GM19463 (cell line): ENCODE results near the gene NKAIN2.

Source experiments
- ATAC-seq: cut with Tn5 transposase; IDR thresholded peaks from one replicate; pipeline ENCODE4 v1.9.1; 2021; ENCODE audit warnings: mild to moderate bottlenecking, moderate library complexity; ENCODE audit not compliant: unreplicated experiment

Gene NKAIN2

DNA sequence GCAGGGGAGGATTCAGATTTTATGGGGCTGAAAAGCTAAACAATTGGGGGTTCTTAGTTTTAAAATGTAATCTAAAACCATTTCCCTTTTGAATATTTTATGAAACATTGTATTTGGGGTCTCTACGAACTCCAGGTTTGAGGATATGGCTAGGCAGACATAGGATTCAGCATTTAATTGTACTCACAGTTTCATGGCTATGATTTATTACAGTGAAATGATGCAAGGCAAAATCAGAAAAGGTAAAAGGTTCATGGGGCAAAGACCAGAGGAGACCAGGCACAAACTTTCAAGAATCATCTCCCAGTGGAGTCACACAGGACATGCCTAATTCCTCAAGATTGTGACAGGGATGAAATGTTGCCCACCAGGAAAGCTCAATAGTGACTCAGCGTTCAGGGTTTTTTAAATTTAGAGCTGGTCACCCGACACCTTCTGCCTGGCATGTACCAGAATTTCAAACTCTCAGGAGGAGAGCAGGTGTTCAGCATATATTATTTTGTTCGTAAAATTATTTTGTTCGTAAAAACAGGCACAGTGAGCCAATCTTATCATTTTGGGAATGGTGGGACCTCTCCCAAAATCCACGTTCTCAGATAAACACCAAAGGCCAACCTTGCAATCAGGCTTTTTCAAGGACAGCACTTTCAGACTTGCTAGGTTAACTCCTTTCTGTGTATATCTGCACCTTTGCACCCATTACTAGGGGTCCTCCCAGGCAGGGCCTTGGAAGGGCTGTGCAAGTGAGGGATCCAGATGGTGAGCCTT lies 270.3 kb downstream of the NKAIN2 start:
- no peak for ATAC-seq

- no peak for ATAC-seq
Observed at GRCh38 chr6:124074606-124075005, 270.9 kb downstream of the NKAIN2 start.

GRCh38 chr6:124076336-124077048 lies 272.8 kb downstream of the NKAIN2 start:
- no peak for ATAC-seq

DNA sequence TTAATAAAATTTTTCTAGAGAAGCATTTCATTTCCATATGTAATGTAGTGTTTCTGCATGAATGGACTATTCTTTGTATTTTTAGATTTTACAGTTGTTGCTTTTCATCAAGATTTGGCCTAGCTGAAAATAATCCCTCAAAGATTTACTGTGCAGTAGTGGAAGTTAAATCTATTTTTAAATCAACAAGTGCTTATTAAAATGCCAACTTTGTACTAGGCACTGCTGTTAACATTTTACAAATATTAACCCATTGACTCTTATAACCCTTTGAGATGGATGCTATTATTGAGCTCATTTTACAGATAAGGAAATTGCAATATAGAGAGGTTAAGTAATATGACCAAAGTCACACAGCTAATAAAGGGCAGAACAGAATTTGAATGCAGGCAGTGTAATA lies 274.5 kb downstream of the NKAIN2 start:
- ATAC-seq: no peak

- no peak for ATAC-seq
Observed at GRCh38 chr6:124080483-124080882, 276.8 kb downstream of the NKAIN2 start.

- ATAC-seq: no peak
Observed at GRCh38 chr6:124090491-124090890, 286.8 kb downstream of the NKAIN2 start.

- no peak for ATAC-seq
Observed at GRCh38 chr6:124099520-124099919, 295.9 kb downstream of the NKAIN2 start.

GRCh38 chr6:124110514-124110913 lies 306.8 kb downstream of the NKAIN2 start:
- no peak for ATAC-seq

- no peak for ATAC-seq
Observed at GRCh38 chr6:124119596-124119995, 315.9 kb downstream of the NKAIN2 start.

GRCh38 chr6:124123617-124124209 lies 320.0 kb downstream of the NKAIN2 start:
- ATAC-seq: no peak

DNA sequence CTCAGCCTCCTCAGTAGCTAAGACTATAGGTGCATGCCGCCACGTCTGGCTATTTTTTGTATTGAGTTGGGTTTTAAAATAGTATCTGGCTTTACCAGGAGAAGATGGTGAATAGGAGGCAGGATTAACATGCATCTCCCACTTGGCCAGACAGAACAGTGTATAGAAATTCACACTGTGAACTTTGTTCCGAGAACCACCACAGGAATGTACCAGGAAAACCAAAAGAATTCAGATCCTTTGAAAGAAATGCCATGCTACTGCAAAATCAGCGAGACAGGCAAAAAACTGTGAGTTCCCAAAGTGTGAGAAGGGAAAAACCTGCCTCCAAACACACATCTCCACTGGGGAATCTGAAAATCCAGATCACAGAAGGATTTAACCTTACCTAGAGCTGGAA lies 327.6 kb downstream of the NKAIN2 start:
- ATAC-seq: no peak

GRCh38 chr6:124131779-124132178 lies 328.1 kb downstream of the NKAIN2 start:
- ATAC-seq: no peak

- no peak for ATAC-seq
Observed at GRCh38 chr6:124132256-124132655, 328.6 kb downstream of the NKAIN2 start.

- ATAC-seq: no peak
Observed at GRCh38 chr6:124142852-124143251, 339.2 kb downstream of the NKAIN2 start.

DNA sequence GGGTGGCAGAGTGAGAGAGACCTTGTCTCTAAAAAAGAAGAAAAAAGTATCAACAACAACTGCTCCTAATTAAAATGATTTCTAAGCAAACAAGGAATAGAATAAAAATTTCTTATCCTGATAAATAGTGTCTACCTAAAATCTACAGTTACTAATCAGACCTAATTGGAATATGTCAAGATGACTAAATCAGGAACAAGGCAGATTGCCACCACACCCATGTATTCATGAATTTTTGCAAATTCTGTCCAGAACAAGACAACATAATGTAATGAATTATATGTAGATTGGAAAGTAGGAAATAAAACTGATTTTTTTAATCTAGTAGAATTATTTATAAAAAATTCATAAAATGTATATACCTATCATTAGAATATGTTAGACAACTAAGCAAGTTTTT lies 339.8 kb downstream of the NKAIN2 start:
- ATAC-seq: no peak

GRCh38 chr6:124147621-124148020 lies 344.0 kb downstream of the NKAIN2 start:
- no peak for ATAC-seq

GRCh38 chr6:124148236-124148957 lies 344.7 kb downstream of the NKAIN2 start:
- no peak for ATAC-seq

DNA sequence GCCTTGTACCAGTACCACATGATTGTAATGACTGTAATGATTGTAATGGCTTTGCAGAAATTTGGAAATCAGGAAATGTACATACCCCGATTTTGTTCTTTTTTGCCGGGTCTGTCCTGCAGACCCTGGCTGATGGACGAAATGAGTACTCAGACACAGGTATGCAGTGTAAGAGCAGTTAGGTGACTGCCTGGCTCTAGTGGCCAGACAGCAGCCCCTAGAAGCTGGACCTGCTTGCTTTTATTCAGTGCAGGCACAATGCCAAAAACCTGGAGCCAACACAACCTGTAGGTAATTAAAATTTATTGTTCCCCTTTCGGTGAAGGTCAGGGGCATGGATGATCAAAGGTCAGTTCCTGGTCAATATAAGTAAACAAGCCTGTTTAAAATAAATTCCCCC lies 346.0 kb downstream of the NKAIN2 start:
- ATAC-seq: no peak

GRCh38 chr6:124158024-124158423 lies 354.4 kb downstream of the NKAIN2 start:
- ATAC-seq: no peak

DNA sequence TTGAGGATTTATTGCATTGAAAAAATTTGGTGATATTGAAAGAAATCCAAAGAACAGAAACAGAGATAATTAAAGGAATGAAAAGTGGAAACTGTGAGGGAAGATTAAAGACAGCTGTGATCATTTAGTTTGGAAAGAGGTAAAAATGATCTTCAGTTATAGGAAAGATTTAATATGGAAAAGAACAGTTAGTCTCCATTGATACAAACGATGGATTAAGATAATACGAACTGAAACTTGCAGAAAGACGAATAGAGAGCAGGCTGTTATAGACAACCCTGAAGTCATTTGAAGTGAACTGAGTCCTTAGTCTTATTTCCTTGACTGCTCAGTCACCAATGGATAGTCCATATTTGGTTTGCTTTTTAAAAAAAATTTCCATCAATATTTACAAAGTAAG lies 360.0 kb downstream of the NKAIN2 start:
- ATAC-seq: no peak

DNA sequence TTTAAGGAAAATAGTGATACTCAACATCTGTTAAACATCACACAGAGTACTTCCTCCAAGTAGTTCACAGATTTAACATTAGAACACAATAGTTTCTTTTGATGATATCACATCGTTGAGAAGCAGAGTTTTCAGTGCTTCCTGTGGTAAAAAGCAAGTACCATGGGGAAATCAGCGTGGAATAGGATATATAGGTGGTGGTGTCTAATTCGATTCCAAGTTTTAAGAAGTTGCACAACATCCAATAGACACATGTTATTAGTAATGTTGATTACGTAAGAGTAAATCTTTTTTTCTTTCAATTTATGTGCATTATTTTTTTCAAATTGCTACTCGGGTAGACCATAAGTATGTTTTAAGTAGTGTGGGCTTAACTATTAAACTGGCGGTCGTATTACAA lies 360.7 kb downstream of the NKAIN2 start:
- ATAC-seq: no peak
